ENCODE data around the gene AVPR2.

The AVPR2 gene

GRCh38 chrX:153909980-153910360 is 5.5 kb downstream of the AVPR2 start:
- no peak for TF ChIP-seq CTCF (conservative IDR thresholded peaks at IDR 0.05)
- no peak overlapping the region for H3K27ac ChIP-seq

- no peak for TF ChIP-seq CTCF (conservative IDR thresholded peaks at IDR 0.05)
- H3K27ac ChIP-seq: no peak overlapping the region
Observed at GRCh38 chrX:153910446-153910845, 6.0 kb downstream of the AVPR2 start.

- H3K27ac ChIP-seq: no peak overlapping the region
- TF ChIP-seq CTCF (conservative IDR thresholded peaks at IDR 0.05): no peak
Observed at GRCh38 chrX:153911798-153912197, 7.3 kb downstream of the AVPR2 start.

GRCh38 chrX:153913211-153913610 is 8.7 kb downstream of the AVPR2 start:
- no peak for TF ChIP-seq CTCF (conservative IDR thresholded peaks at IDR 0.05)
- H3K27ac ChIP-seq: no peak overlapping the region

GRCh38 chrX:153913701-153914100 is 9.2 kb downstream of the AVPR2 start:
- TF ChIP-seq CTCF (conservative IDR thresholded peaks at IDR 0.05): no peak
- no peak overlapping the region for H3K27ac ChIP-seq

GRCh38 chrX:153917869-153918268 is 13.4 kb downstream of the AVPR2 start:
- no peak overlapping the region for H3K27ac ChIP-seq
- no peak for TF ChIP-seq CTCF (conservative IDR thresholded peaks at IDR 0.05)

- no peak overlapping the region for H3K27ac ChIP-seq
- no peak for TF ChIP-seq CTCF (conservative IDR thresholded peaks at IDR 0.05)
Observed at GRCh38 chrX:153919281-153919680, 14.8 kb downstream of the AVPR2 start.

- no peak for TF ChIP-seq CTCF (conservative IDR thresholded peaks at IDR 0.05)
- no peak overlapping the region for H3K27ac ChIP-seq
Observed at GRCh38 chrX:153920546-153920945, 16.1 kb downstream of the AVPR2 start.

Measured in VCaP (cell line).